Endometrium (tissue), 2 donors: ENCODE data around the gene ROBO1.

Experiments used
- FAIRE-seq: peaks from 2 replicates; lab custom pipeline; 2012; peaks lifted over from hg19 to GRCh38; lab: Jason Lieb, UNC
- donor health status: control.
- donor health status: control.

Gene ROBO1

GRCh38 chr3:78872195-78872594 lies 895.6 kb downstream of the ROBO1 start:
- no peak for FAIRE-seq

GRCh38 chr3:78871048-78871447 lies 896.8 kb downstream of the ROBO1 start:
- no peak for FAIRE-seq

DNA sequence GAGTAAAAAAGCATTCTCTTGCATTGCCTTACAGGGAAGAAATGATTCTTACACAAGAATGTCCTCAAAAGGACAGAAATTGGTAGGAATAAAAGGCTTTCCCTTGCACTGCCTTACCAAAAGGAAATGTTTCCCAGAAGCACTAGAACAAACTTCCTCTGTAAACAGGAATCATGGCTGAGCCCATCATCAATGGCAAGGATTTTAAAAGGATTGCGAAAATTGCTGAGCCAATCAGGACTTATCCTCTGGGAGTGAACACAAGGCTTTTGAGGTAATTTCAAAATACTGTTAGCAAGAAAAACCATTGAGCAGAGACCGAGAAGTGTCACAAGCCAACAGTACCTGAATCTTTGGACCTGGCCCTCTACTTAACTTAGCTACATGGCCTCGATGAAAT lies 897.3 kb downstream of the ROBO1 start:
- no peak for FAIRE-seq

DNA sequence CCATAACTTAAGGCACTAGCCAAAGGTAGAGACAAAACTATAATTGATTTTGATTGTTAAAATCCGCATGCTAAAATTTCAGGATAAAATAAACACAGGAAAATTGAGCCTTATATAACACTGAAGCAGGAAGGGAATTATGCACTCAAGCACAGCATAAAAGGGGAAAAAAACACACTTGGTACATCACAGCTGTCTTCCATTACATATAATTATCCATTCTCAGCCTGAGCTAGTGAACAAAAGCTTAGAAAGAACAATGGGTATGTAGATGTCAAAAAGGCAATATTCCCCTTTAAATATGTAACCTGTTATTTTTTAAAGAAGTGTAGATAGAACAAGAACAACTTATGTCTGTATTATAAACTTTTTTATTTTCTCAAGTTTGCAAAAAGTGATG lies 899.2 kb downstream of the ROBO1 start:
- no peak for FAIRE-seq

GRCh38 chr3:78867409-78868372 lies 900.1 kb downstream of the ROBO1 start:
- FAIRE-seq = no peak

- no peak for FAIRE-seq
These were observed 904.2 kb downstream of the ROBO1 start for GRCh38 chr3:78863306-78864203.

DNA sequence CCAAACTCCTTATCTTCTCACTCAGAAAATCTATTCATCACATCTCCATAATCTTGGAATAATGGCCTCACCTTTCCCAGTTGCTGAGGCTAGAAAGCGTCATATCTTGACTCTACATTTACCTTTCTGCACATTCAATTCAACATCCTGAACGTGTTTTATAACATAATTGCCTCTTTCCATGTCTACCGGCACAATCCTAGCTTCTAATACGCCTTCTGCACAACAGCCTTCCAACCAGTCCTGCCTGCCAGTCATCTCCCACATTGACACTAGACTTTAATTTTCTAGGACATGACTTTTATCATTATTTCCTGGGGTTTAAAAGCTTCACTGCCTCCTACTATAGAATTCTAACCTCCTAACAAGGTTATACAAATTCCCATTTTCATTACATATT lies 906.6 kb downstream of the ROBO1 start:
- no peak for FAIRE-seq

DNA sequence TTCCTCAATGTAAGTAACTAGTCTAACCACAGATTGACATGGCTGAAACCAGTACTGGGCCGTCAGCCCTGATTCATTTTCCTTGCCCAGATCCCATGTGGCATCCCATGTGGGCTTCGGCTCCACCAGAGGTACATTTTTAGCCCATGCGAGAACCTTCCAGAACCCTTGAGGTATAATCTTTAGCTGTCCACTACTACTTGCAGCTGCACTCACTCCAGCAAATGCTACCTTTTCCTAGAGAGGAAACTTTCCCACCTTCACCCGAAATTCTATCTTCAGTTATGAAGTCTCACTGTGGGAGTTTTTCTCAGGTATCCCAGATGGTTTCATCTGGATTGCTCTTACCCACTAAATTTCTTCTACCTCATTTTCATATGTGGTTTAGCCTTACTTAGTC lies 907.2 kb downstream of the ROBO1 start:
- FAIRE-seq = no peak

- no peak for FAIRE-seq
These were observed 908.9 kb downstream of the ROBO1 start for GRCh38 chr3:78858910-78859309.

- no peak for FAIRE-seq
These were observed 909.6 kb downstream of the ROBO1 start for GRCh38 chr3:78858174-78858573.

DNA sequence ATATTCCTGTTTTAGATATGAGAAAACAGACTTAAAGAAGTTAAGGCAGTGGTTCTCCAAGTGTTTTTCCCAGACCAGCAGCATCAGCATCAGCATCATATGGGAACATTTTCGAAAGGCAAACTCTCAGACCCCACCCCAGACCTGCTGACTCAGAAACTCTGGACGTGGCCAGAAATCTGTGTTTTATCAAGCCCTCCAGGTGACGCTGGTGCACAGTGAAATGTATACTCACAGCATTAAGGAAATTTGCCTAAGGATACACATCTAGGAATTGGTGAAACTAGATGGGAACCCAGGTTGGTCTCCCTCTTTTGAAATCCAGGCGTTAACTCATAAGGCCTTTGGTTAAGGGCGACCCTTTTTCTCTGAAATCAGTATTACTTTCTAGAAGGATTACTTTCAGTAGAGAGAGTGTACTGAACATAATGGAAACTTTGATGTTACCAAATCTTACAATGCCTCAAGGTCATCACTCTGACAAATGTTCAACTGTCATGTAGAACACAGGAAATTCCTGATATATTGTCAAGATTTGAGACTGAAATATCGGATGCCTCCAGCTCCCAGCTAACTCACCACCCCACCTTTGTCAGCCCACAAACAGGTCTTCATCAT lies 910.2 kb downstream of the ROBO1 start:
- FAIRE-seq = no peak

DNA sequence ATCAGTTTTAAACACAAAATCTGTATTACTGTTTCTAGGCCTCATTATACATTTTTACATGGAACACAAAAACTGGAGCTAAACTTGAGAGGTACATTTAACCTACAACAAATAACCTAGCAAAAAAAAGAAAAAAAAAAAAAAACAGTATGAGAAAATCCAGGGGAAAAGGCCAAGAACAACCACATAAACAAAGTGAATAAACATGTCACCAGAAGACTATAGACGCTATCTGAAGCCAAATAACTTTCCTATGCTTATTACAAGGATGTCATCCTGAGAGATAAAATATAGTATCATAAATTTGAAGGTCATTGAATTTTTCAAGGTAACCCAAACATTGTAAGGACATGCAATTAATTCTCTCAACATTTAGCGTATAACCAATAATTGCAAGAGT lies 911.6 kb downstream of the ROBO1 start:
- no peak for FAIRE-seq

DNA sequence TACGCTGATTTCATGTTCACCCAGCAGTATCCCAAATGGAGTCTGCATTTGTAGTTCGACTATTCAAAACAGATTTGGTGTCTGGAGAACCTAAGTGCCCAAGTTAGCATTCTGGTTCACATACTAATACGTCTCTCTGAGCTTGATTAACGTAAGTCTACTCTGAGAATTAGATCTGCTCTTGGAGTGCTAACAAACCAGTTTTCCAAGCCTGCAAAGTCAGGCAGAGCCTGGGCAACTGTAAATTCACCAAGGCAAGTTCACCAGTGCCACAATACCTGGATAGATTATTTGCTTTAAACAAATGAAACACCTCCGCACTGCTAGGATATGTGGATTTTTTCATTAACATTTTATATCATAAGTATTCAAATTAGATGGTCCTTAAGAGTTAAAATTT lies 912.6 kb downstream of the ROBO1 start:
- no peak for FAIRE-seq

- FAIRE-seq = no peak
These were observed 919.2 kb downstream of the ROBO1 start for GRCh38 chr3:78848392-78849288.

DNA sequence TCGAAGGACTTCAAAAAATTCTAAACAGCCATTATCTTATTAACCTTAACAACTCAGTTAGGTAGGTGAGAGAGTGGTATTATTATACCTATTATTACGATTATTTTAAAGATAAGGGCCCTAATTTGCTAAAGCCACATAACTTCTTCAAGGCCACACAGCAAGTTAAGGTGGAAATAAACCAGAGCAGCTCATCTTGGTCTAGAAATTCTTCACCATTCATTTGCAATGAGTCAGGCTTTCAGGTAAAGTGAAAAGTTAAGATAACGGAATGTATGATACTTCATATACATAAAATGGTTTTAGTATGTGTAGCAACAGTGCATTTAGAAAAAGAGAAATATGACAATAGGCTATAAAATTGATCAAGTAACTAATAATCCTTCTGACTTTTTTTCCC lies 920.2 kb downstream of the ROBO1 start:
- FAIRE-seq = no peak

DNA sequence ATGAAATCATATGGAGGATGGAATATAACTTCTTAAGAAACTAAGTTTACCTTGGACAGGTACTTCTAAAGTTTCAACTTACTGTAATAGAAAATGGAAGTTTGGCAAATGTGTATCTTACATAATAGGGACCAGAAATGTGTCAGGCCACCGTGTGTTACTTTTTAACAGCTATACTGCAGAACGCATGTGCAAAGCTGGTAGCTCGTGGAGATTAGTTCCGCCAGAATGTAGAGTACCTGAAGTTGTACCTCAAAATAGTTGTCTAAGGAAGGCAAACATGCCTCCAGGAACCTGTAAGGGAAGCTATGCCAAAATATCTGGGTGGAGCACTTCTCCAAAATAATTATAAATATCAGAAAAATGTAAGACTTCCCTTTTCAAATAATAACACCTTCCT lies 920.6 kb downstream of the ROBO1 start:
- FAIRE-seq = no peak

DNA sequence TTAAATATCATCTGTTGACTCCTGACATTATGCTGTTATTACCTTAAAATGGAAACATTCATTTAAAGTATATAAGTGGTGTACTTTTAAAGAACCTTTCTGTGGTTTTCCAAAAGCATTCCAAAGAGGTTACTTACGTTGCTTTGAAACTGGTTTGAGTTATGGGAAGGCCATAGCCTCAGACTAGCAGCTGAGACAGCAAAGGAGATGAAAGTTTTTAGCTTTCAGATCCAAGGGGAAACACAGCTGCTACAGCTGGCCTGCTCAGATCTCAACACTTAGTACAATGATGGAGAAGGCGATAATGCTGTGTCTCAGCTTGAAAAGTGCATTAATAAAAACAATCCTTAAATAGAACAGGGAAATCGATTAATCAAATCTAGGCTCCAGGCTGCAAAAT lies 921.1 kb downstream of the ROBO1 start:
- FAIRE-seq = no peak

DNA sequence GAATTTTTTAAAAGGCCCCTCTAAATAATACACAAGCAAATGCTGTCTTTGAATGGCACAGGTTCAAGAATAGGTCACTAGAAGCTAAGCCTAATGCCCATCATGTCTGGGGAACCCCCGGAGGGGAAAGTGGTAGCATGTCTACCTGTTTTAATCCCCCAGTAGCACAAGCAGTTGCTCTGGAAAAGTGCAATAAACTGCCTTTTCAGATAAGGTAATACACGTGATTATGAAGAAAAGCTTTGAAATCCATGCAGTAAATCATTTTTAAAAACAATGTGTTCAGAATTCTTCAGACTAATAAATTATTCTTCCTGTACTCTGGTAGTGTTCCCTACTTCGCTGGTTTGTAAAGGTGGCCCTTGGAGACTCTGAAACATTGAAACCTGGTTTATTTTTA lies 922.2 kb downstream of the ROBO1 start:
- no peak for FAIRE-seq

- FAIRE-seq = no peak
These were observed 923.5 kb downstream of the ROBO1 start for GRCh38 chr3:78844307-78844706.

- FAIRE-seq = no peak
These were observed 928.1 kb downstream of the ROBO1 start for GRCh38 chr3:78839693-78840092.

DNA sequence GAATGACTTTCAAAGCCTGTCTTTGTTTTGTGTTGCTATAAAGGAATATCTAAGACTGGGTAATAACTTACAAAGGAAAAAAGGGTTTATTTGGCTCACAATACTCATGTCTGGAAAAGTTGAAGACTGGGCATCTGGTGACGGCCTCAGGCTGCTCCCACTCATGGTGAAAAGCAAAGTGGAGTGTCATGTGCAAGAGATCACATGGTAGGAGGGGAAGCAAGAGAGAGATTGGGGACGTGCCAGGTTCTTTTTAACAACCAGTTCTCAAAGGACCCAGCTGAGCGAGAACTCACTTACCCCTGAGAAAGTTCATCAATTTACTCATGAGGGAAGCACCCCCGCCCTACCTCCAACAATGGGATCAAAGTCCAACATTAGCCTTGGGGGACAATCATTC lies 929.4 kb downstream of the ROBO1 start:
- no peak for FAIRE-seq

GRCh38 chr3:78834910-78835309 lies 932.9 kb downstream of the ROBO1 start:
- FAIRE-seq = peak; percentile 62
